HCT116 (cell line): ENCODE results near the gene NFATC1. TPM values are rescaled to one million over a fixed set of nuclear protein-coding genes. Genes with fewer than 3 reads are reported as not detected.

Experiments
- ATAC-seq: fragments of 200-7000 bp; cut with Tn5 transposase; 2 replicates; pipeline ENCODE4 v1.9.1; 2020; ENCODE audit warnings: mild to moderate bottlenecking, moderate library complexity
- BruUV-seq: library from RNA; stranded (reverse); fragments of 400-500 nt; replicated peaks from 2 replicates; lab custom pipeline; 2021; lab: Mats Ljungman, UMichigan
- CTCF ChIA-PET: fragments of 300-600 bp; sonication (Branson Sonifier 250); formaldehyde crosslinking; loops from one replicate; lab custom pipeline; 2021; ENCODE audit warnings: antibody characterized with exemption; lab: Charles Lee
- POLR2A ChIA-PET: fragments of 300-600, 350-600 bp; sonication (Branson Sonifier 250); formaldehyde crosslinking; loops from one replicate; lab custom pipeline; 2021; ENCODE audit warnings: antibody characterized with exemption; lab: Charles Lee
- RAD21 ChIA-PET, 2 experiments: fragments of 300-600 bp; sonication (Branson Sonifier 250); formaldehyde crosslinking; loops; one replicate each; lab custom pipeline; 2023; ENCODE audit warnings: low total read pairs in 2 of 2; ENCODE audit not compliant: uncharacterized antibody in 2 of 2, unreplicated experiment in 2 of 2, low non-redundant PET in 1 of 2; lab: Charles Lee
- DNase-seq: peaks from one replicate; pipeline ENCODE4 v3.0.0-alpha.2; 2010; ENCODE audit warnings: low read depth, low spot score
- H2AFZ ChIP-seq: fragments of 200-600 bp; shearing (Covaris generic), sonication (generic); 2 replicates; pipeline ENCODE4 v1.6.1; 2017; ENCODE audit warnings: low read depth, mixed run types, mixed read lengths, antibody characterized with exemption, low read length; ENCODE audit not compliant: poor library complexity, severe bottlenecking
- H3K27ac ChIP-seq: 2 replicates; pipeline ENCODE4 v1.5.1; 2012; ENCODE audit warnings: low read depth, low read length
- H3K27me3 ChIP-seq: fragments of 200-600 bp; sonication (generic); 2 replicates; pipeline ENCODE4 v1.6.1; 2016; ENCODE audit warnings: mixed run types, low read length, mixed read lengths; ENCODE audit not compliant: insufficient read depth
- H3K36me3 ChIP-seq, 2 experiments: fragments of 200-500 bp in 1 of 2; fragments of 200-600 bp in 1 of 2; sonication (Bioruptor generic) in 1 of 2; sonication (generic) in 1 of 2; 2 replicates each; pipeline versions ENCODE4 v1.5.1 to v1.6.1; 2014 to 2016; ENCODE audit warnings: low read length in 2 of 2, inconsistent platforms in 1 of 2, mixed read lengths in 1 of 2, mixed run types in 1 of 2; ENCODE audit not compliant: insufficient read depth in 2 of 2, control insufficient read depth in 1 of 2
- H3K4me1 ChIP-seq, 2 experiments: fragments of 200-600 bp in 1 of 2; sonication (generic) in 1 of 2; 2 replicates each; pipeline versions ENCODE4 v1.5.1 to v1.6.1; 2012 to 2017; ENCODE audit warnings: low read length in 2 of 2, inconsistent platforms in 1 of 2, mild to moderate bottlenecking in 1 of 2, mixed read lengths in 1 of 2, mixed run types in 1 of 2, moderate library complexity in 1 of 2; ENCODE audit not compliant: insufficient read depth in 2 of 2, control insufficient read depth in 1 of 2
- H3K4me2 ChIP-seq: fragments of 200-600 bp; sonication (generic); 2 replicates; pipeline ENCODE4 v1.6.1; 2017; ENCODE audit warnings: mixed run types, low read length, mixed read lengths
- H3K4me3 ChIP-seq, 2 experiments: fragments of 200-600 bp in 1 of 2; sonication (generic) in 1 of 2; replicated peaks in 1 of 2; 2 replicates each; pipeline ENCODE4 v1.5.1; 2011 to 2016; ENCODE audit warnings: low read length in 2 of 2, control low read depth in 1 of 2, low read depth in 1 of 2, mild to moderate bottlenecking in 1 of 2, mixed read lengths in 1 of 2, mixed run types in 1 of 2
- H3K79me2 ChIP-seq: fragments of 200-600 bp; sonication (generic); 2 replicates; pipeline ENCODE4 v1.6.1; 2017; ENCODE audit warnings: mild to moderate bottlenecking, mixed run types, low read length, moderate library complexity, mixed read lengths; ENCODE audit not compliant: insufficient read depth
- H3K9ac ChIP-seq: fragments of 200-600 bp; sonication (generic); 2 replicates; pipeline ENCODE4 v1.6.1; 2016; ENCODE audit warnings: low read length, mixed read lengths
- H3K9me2 ChIP-seq: fragments of 200-600 bp; sonication (generic), shearing (Covaris generic); 2 replicates; pipeline ENCODE4 v1.6.1; 2017; ENCODE audit warnings: mixed run types, mild to moderate bottlenecking, moderate library complexity; ENCODE audit not compliant: insufficient read depth
- H3K9me3 ChIP-seq, 2 experiments: fragments of 200-500 bp in 1 of 2; fragments of 200-600 bp in 1 of 2; sonication (Bioruptor generic) in 1 of 2; sonication (generic) in 1 of 2; 2 replicates each; pipeline ENCODE4 v1.6.1; 2014 to 2017; ENCODE audit warnings: low read length in 2 of 2, mixed read lengths in 2 of 2, inconsistent platforms in 1 of 2, low read depth in 1 of 2, mild to moderate bottlenecking in 1 of 2, mixed run types in 1 of 2, moderate library complexity in 1 of 2; ENCODE audit not compliant: control insufficient read depth in 1 of 2, insufficient read depth in 1 of 2
- H4K20me1 ChIP-seq: fragments of 200-600 bp; sonication (generic), shearing (Covaris generic); 2 replicates; pipeline ENCODE4 v1.6.1; 2017; ENCODE audit warnings: mixed run types, mild to moderate bottlenecking, moderate library complexity; ENCODE audit not compliant: insufficient read depth
- ATF3 ChIP-seq: IDR thresholded peaks from 2 replicates; pipeline ENCODE4 v1.6.1; 2012
- CBX3 ChIP-seq: IDR thresholded peaks from 2 replicates; pipeline ENCODE4 v1.6.1; 2012; ENCODE audit warnings: low read depth
- CTCF ChIP-seq, 3 experiments: fragments of 200-600 bp in 1 of 3; sonication (generic) in 1 of 3; IDR thresholded peaks in 2 of 3; conservative IDR thresholded peaks in 1 of 3; 2 replicates each; pipeline ENCODE4 v1.5.1; 2012 to 2017; ENCODE audit warnings: low read depth in 2 of 3, low read length in 2 of 3, antibody characterized with exemption in 1 of 3, borderline replicate concordance in 1 of 3, control low read depth in 1 of 3, mild to moderate bottlenecking in 1 of 3, mixed read lengths in 1 of 3, mixed run types in 1 of 3, moderate library complexity in 1 of 3; ENCODE audit not compliant: insufficient read depth in 1 of 3
- EGR1 ChIP-seq: IDR thresholded peaks from 2 replicates; pipeline ENCODE4 v1.6.1; 2012; ENCODE audit warnings: low read depth
- ELF1 ChIP-seq: IDR thresholded peaks from 2 replicates; pipeline ENCODE4 v1.6.1; 2012; ENCODE audit warnings: low read depth, borderline replicate concordance
- EZH2 ChIP-seq: fragments of 200-600 bp; sonication (generic); IDR thresholded peaks from 2 replicates; pipeline ENCODE4 v1.6.1; 2017; ENCODE audit warnings: antibody characterized with exemption, mixed run types
- FOSL1 ChIP-seq: IDR thresholded peaks from 2 replicates; pipeline ENCODE4 v1.6.1; 2012; ENCODE audit warnings: low read depth
- MAX ChIP-seq: IDR thresholded peaks from 2 replicates; pipeline ENCODE4 v1.6.1; 2012
- POLR2A ChIP-seq: IDR thresholded peaks from 2 replicates; pipeline ENCODE4 v1.7.0; 2011; ENCODE audit warnings: borderline replicate concordance; ENCODE audit not compliant: insufficient read depth, insufficient read length; ENCODE audit errors: extremely low read depth
- POLR2AphosphoS5 ChIP-seq: IDR thresholded peaks from 2 replicates; pipeline ENCODE4 v1.6.1; 2011; ENCODE audit warnings: mild to moderate bottlenecking, low read depth, low read length, moderate library complexity
- RAD21 ChIP-seq: IDR thresholded peaks from 2 replicates; pipeline ENCODE4 v1.6.1; 2012; ENCODE audit warnings: low read depth, mild to moderate bottlenecking
- REST ChIP-seq: IDR thresholded peaks from 2 replicates; pipeline ENCODE4 v1.6.1; 2012; ENCODE audit warnings: low read depth
- SIN3A ChIP-seq: IDR thresholded peaks from 2 replicates; pipeline ENCODE4 v1.6.1; 2012; ENCODE audit warnings: low read depth
- SP1 ChIP-seq: IDR thresholded peaks from 2 replicates; pipeline ENCODE4 v1.6.1; 2012; ENCODE audit warnings: low read depth
- TCF7L2 ChIP-seq: IDR thresholded peaks from 2 replicates; pipeline ENCODE4 v1.7.0; 2011; ENCODE audit warnings: borderline replicate concordance, inconsistent platforms; ENCODE audit not compliant: insufficient read depth, insufficient read length; ENCODE audit errors: extremely low read depth
- YY1 ChIP-seq: IDR thresholded peaks from 2 replicates; pipeline ENCODE4 v1.6.1; 2011; ENCODE audit warnings: low read length, low read depth, moderate library complexity, mild to moderate bottlenecking; ENCODE audit not compliant: insufficient replicate concordance; ENCODE audit errors: extremely low read depth
- ZBTB33 ChIP-seq: IDR thresholded peaks from 2 replicates; pipeline ENCODE4 v1.6.1; 2011; ENCODE audit warnings: mild to moderate bottlenecking, low read length, moderate library complexity; ENCODE audit not compliant: insufficient replicate concordance; ENCODE audit errors: extremely low read depth
- ZFX ChIP-seq: fragments of 450-650 bp; IDR thresholded peaks from 2 replicates; pipeline ENCODE4 v1.6.1; 2017
- ZNF274 ChIP-seq: fragments of 200-500 bp; sonication (Bioruptor generic); IDR thresholded peaks from 2 replicates; pipeline ENCODE4 v1.6.1; 2014; ENCODE audit warnings: mild to moderate bottlenecking, low read depth, low read length, inconsistent platforms
- intact Hi-C: fragments of 100-400 bp; cut with micrococcal nuclease; formaldehyde crosslinking; loops from 2 replicates; pipeline ENCODE4 v1.10.0; 2022
- total RNA-seq: library from RNA; stranded (reverse); gene quantifications from one replicate; pipeline ENCODE4 v1.2.1, GENCODE V29; 2021; ENCODE audit not compliant: unreplicated experiment

Gene NFATC1
- total RNA-seq, 1 experiment from 2014 or later, result 20.8 TPM

- RAD21 ChIA-PET, result no interaction called here
- no peaks in the 10 kb centered on the region for H3K79me2 ChIP-seq
- H3K36me3 ChIP-seq, result no peaks in the 10 kb centered on the region
- H3K4me2 ChIP-seq, result no peak overlapping the region
- no peak overlapping the region for H3K9ac ChIP-seq
- ATAC-seq (no peak), DNase-seq (no peak)
- no peaks in the 10 kb centered on the region for H3K4me1 ChIP-seq
- no peaks in the 10 kb centered on the region for H3K9me2 ChIP-seq
- H3K27me3 ChIP-seq, result no peaks in the 10 kb centered on the region
- no peak for TF ChIP-seq POLR2A
- no peak for TF ChIP-seq YY1
- TF ChIP-seq CBX3, result no peak
- TF ChIP-seq ZFX, result no peak
- TF ChIP-seq TCF7L2, result no peak
- TF ChIP-seq EGR1, result no peak
- no peak for TF ChIP-seq ATF3
- TF ChIP-seq EZH2, result no peak
- no peak for TF ChIP-seq ZNF274
- no peak for TF ChIP-seq CTCF (IDR thresholded peaks at IDR 0.05 in 2 of 3, conservative IDR thresholded peaks at IDR 0.05 in 1 of 3; ENCODE audit: borderline replicate concordance in 1 of 3, insufficient read depth in 1 of 3, low read depth in 2 of 3, low read length in 2 of 3)
- TF ChIP-seq REST, result no peak
- TF ChIP-seq POLR2AphosphoS5, result no peak
- no peak for TF ChIP-seq RAD21
- TF ChIP-seq FOSL1, result no peak
- no peak for TF ChIP-seq SIN3A
- no peak for TF ChIP-seq ELF1
- no peak for TF ChIP-seq ZBTB33
- TF ChIP-seq SP1, result no peak
- TF ChIP-seq MAX, result no peak
- no peaks in the 10 kb centered on the region for H4K20me1 ChIP-seq
- no peaks in the 10 kb centered on the region for H3K9me3 ChIP-seq
- POLR2A ChIA-PET, result no interaction called here
- H3K27ac ChIP-seq, result no peak overlapping the region
- H3K4me3 ChIP-seq, result no peak overlapping the region
- H2AFZ ChIP-seq, result no peak overlapping the region
- intact Hi-C loops, result no loop called here
- no TSS peak for BruUV-seq
- CTCF ChIA-PET, result no interaction called here
Observed at GRCh38 chr18:79560861-79561210, 165.1 kb downstream of the NFATC1 start.
